ENCODE measurements around the gene GLUD1.
"Not testable (repeated sequence)": the region's sequence is repeated elsewhere in the genome, so short reads cannot be mapped to it uniquely, and the experiment has no call there.

GRCh38 chr10:87123351-87123750 lies 28.7 kb upstream of the GLUD1 start:
- not testable (repeated sequence) for TF ChIP-seq CTCF (IDR thresholded peaks at IDR 0.05; ENCODE audit: insufficient read depth, low read depth, low read length); EZH2 (IDR thresholded peaks at IDR 0.05; ENCODE audit: insufficient read depth, low read length)

All from astrocyte (in vitro differentiated cells and primary cell).